ENCODE results near the gene SEL1L. TPM values are rescaled to one million over a fixed set of nuclear protein-coding genes. Genes with fewer than 3 reads are reported as not detected.
"Not testable (repeated sequence)": the region's sequence is repeated elsewhere in the genome, so short reads cannot be mapped to it uniquely, and the experiment has no call there.

SEL1L gene
- total RNA-seq, 1 donor from 2014 or later = 82.6 TPM

DNA sequence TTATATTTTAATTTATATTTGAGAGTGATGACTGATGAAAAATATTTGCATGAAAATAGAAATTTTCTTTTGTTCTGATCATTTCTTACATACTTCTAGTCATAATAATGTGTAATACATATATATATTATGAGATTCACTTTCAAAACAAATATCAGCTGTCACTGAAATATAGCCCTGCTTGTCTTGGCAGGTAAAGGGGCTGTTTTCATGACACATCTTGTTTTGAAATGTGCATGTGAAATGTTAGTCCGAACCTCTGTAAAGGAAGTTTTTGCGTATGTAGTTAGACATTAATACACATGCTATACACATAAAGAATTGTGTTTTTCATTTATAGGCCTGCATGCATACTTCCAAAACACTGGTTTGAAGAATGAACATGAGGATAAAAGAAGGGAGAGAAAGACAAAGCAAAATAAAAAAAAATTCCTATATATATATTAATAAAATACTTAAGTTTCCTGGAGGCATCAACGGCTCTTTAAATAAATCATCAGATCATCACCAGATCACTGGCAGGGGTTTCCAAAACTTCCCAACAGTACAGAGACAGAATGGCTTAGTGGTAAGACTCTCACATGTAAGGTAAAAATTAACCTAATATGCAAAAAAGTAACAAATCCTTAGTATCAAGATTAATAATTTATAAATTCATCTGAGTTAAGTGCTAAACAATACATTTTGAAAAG lies 60.1 kb downstream of the SEL1L start:
- Histone ChIP-seq H3K27me3 (ENCODE audit: control insufficient read depth, insufficient read depth, low read length) (no peaks in the 10 kb centered on the region), H3K4me3 (ENCODE audit: low read depth, low read length) (no peak overlapping the region), H3K36me3 (ENCODE audit: control insufficient read depth, insufficient read depth, low read length) (peaks cover 1% of the 10 kb centered on the region)
- TF ChIP-seq, protein P1, sequence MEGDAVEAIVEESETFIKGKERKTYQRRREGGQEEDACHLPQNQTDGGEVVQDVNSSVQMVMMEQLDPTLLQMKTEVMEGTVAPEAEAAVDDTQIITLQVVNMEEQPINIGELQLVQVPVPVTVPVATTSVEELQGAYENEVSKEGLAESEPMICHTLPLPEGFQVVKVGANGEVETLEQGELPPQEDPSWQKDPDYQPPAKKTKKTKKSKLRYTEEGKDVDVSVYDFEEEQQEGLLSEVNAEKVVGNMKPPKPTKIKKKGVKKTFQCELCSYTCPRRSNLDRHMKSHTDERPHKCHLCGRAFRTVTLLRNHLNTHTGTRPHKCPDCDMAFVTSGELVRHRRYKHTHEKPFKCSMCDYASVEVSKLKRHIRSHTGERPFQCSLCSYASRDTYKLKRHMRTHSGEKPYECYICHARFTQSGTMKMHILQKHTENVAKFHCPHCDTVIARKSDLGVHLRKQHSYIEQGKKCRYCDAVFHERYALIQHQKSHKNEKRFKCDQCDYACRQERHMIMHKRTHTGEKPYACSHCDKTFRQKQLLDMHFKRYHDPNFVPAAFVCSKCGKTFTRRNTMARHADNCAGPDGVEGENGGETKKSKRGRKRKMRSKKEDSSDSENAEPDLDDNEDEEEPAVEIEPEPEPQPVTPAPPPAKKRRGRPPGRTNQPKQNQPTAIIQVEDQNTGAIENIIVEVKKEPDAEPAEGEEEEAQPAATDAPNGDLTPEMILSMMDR (IDR thresholded peaks at IDR 0.05; ENCODE audit: insufficient read depth, low read length, poor library complexity, severe bottlenecking) = no peak
- no peak for DNase-seq (ENCODE audit: low read depth)

DNA sequence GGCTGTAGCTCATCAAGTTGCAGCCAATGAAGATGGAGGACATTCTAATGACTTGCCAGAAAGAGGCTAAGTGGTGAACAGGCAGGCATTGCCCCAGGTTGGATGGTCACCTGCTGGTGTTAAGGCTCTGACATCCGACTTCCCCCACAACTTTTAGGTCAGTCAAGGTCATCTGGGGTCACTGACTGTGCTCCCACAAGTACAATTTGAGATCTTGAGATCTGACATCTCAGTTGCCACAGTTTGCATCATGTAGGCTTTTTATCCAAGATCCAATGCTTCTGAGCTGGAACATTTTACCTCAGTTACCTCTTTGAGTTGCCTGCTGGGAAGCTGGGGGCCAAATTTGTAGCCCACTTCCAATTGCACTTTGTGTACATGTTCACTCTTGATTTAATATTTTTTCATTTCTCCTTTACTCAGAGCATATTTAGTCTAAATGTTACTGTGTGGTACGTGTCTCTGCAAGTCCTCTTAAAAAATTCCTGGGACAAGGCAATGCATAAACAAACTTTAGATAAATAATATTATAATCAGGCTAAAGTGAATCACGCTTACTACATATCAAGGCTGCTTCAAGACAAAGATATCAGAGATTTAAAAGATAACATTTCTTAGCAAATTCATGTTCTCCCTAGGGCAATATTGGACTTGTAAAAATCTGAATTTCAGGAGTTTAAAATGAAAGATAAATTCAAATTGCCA lies 61.4 kb downstream of the SEL1L start:
- Histone ChIP-seq H3K27me3 (ENCODE audit: control insufficient read depth, insufficient read depth, low read length) (no peaks in the 10 kb centered on the region), H3K36me3 (ENCODE audit: control insufficient read depth, insufficient read depth, low read length) (peaks cover 1% of the 10 kb centered on the region), H3K4me3 (ENCODE audit: low read depth, low read length) (no peak overlapping the region)
- no peak for DNase-seq (ENCODE audit: low read depth)
- TF ChIP-seq, protein P1 (IDR thresholded peaks at IDR 0.05; ENCODE audit: insufficient read depth, low read length, poor library complexity, severe bottlenecking) = no peak

DNA sequence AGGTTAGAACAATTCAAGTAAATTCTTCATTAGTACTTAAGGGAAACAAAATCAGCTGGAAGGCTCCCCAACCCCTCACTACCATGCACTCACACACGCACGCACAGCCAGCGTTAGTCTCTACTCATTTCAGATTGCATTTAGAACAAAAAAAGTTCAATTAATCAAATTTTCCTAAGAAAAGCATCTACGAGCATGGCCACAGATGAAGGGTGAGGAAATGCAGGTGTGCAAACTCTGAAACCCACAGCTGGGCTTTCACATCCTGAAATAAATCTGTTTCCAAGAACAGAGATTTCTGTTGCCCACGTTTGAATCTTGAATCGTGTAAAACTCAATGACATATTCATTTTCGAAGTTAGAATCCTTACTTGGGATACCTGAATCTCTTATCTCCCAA lies 62.6 kb downstream of the SEL1L start:
- H3K27me3 ChIP-seq (ENCODE audit: control insufficient read depth, insufficient read depth, low read length) = no peaks in the 10 kb centered on the region
- H3K4me3 ChIP-seq (ENCODE audit: low read depth, low read length) = no peak overlapping the region
- TF ChIP-seq, protein P1 (IDR thresholded peaks at IDR 0.05; ENCODE audit: insufficient read depth, low read length, poor library complexity, severe bottlenecking) = no peak
- DNase-seq (ENCODE audit: low read depth) = no peak
- no peaks in the 10 kb centered on the region for H3K36me3 ChIP-seq (ENCODE audit: control insufficient read depth, insufficient read depth, low read length)

DNA sequence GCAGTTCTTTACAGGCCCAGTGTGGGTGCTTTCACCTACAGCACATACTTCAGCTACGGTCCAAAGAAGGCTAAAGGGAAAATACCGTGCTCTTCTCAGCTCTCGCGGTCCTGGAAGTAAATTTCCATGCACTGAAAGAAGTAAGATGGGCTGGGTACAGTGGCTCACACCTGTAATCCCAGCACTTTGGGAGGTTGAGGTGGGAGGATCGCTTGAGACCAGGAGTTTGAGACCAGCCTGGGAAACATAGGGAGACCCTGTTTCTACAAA lies 63.2 kb downstream of the SEL1L start:
- H3K27me3 ChIP-seq (ENCODE audit: control insufficient read depth, insufficient read depth, low read length); H3K4me3 ChIP-seq (ENCODE audit: low read depth, low read length); DNase-seq (ENCODE audit: low read depth); H3K36me3 ChIP-seq (ENCODE audit: control insufficient read depth, insufficient read depth, low read length): not testable (repeated sequence)

DNA sequence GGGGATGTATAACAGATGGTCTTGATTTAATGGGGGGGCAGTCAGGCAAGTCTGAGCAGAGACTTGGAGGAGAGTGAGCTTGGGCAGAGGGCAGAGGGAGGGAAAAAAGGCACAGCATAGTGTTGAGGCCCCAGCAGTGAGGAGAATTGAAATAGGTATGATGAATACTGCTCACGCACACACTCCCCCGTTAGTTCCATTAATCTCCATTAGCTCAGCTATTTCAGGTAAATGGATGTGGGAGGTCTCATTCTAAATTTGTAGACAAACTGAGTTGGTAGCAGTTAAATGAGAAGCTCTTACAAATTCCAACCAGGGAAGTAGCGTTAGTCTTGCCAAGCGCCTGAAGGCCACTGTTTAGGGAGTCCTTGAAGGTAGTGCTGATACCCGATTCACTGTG lies 66.8 kb downstream of the SEL1L start:
- H3K4me3 ChIP-seq (ENCODE audit: low read depth, low read length) = no peak overlapping the region
- no peak for DNase-seq (ENCODE audit: low read depth)
- no peaks in the 10 kb centered on the region for H3K27me3 ChIP-seq (ENCODE audit: control insufficient read depth, insufficient read depth, low read length)
- TF ChIP-seq, protein P1 (IDR thresholded peaks at IDR 0.05; ENCODE audit: insufficient read depth, low read length, poor library complexity, severe bottlenecking) = no peak
- H3K36me3 ChIP-seq (ENCODE audit: control insufficient read depth, insufficient read depth, low read length) = no peaks in the 10 kb centered on the region

DNA sequence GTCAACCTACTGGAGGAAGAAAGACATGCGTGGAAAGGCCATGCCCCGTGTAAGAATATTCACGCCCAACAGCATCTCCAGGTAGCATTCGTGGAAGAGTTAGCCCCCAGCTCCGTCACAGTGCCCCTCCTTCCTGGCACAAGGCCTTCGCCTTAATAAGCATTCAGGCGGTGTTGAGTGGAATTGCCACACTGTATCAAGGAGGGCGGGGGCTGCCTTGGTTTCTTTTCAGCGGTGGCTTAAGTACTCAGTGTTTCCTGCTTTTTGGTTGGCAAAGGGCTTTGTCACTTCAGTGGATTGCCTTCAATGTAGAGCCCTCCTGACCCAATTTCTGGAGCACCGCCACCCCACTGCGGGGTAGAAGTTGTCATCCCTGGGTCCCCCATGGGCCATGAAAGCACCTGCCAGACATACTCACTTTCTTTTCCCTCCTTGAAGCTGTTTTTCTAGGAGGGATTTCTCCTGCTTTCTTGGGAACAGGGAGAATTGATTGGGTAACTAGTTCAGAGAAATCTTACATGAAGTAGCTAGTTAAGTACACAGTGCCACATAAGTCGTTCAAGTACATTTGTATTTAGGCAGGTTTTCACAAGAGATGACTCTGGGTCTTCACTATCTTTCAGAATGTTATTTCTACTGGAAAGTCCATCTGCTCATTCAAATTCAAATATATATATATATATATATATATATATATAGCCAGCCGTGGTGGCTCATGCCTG lies 68.0 kb downstream of the SEL1L start:
- TF ChIP-seq, protein P1 (IDR thresholded peaks at IDR 0.05; ENCODE audit: insufficient read depth, low read length, poor library complexity, severe bottlenecking) = no peak
- no peak for DNase-seq (ENCODE audit: low read depth)
- no peaks in the 10 kb centered on the region for H3K27me3 ChIP-seq (ENCODE audit: control insufficient read depth, insufficient read depth, low read length)
- H3K4me3 ChIP-seq (ENCODE audit: low read depth, low read length) = no peak overlapping the region
- no peaks in the 10 kb centered on the region for H3K36me3 ChIP-seq (ENCODE audit: control insufficient read depth, insufficient read depth, low read length)

DNA sequence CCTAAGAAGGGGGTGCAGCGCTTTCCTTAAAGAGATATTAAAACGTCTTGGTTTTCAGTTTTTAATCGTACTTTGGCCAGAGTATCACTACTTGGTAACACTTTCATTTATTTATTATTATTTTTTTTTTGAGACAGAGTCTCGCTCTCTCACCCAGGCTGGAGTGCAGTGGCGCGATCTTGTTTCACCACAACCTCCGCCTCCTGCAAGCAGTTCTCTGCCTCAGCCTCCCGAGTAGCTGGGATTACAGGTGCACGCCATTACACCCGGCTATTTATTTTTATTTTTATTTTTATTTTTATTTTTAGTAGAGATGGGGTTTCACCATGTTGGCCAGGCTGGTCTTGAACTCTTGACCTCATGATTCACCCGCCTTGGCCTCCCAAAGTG lies 68.7 kb downstream of the SEL1L start:
- DNase-seq (ENCODE audit: low read depth); H3K4me3 ChIP-seq (ENCODE audit: low read depth, low read length); H3K27me3 ChIP-seq (ENCODE audit: control insufficient read depth, insufficient read depth, low read length); H3K36me3 ChIP-seq (ENCODE audit: control insufficient read depth, insufficient read depth, low read length): not testable (repeated sequence)
